DLD1 (cell line): Measurements from ENCODE around the gene KPNA6.
"Not testable (repeated sequence)": the region's sequence is repeated elsewhere in the genome, so short reads cannot be mapped to it uniquely, and the experiment has no call there.

Source experiments
- in situ Hi-C: cut with HindIII; loops from 2 replicates; pipeline ENCODE4 v1.10.0; 2017; ENCODE audit warnings: low sequenced_read_pairs

The KPNA6 gene

DNA sequence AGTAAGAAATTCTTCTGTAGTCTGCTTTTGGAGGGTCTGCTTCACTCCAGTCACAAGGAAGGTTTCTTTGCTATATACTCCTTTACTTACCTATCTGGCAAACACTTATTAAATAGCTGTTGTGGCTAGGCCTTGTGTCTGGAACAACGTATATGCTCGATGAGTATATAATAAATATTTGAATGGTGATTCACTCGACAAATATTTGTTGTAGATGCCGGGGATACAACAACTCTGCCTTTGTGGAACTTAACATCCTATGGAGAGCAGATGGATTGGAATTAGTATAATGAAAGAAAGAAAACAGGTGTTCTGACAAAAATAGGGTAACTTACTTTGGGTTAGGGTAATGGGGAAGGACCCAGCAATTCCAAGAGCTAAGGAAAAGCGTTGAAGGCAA lies 31.1 kb downstream of the KPNA6 start:
- in situ Hi-C loops = no loop called here

DNA sequence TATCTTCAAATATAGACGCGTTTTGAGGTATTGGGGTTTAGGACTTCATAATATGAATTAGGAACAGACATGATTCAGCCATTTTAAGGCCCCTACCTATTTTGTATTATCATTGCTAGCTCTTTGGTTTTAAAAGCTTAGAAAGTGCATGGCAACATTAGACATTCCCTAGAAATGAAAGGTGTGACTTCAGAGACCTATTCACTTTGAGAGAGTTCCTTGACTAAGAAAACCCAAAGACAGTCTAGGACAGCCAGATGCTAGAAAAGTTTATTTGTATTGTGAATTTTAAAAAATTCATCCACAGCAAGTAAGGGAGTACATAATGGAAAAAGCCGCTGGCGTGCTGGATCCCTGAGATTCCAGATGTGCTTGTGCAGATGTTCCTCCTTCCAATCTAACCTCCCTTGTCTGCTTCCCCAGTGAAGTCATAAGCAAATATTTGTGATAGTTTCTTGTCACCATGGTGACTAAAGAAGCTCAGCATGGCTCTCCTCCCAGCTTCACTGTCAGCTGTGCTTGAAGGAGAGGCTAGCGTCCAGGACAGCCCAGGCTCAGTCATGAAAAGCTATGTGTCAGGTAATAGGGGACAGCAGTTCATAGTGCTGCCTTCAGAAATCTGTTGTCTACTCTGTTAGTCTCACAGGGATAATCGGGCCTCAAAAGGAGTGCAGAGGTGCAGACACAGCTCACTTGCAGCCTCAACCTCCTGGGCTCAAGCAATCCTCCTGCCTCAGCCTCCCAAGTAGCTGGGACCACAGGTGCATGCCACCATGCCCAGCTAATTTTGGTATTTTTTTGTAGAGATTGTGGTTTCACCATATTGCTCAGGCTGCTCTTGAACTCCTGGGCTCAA lies 34.8 kb downstream of the KPNA6 start:
- in situ Hi-C loops = no loop called here

DNA sequence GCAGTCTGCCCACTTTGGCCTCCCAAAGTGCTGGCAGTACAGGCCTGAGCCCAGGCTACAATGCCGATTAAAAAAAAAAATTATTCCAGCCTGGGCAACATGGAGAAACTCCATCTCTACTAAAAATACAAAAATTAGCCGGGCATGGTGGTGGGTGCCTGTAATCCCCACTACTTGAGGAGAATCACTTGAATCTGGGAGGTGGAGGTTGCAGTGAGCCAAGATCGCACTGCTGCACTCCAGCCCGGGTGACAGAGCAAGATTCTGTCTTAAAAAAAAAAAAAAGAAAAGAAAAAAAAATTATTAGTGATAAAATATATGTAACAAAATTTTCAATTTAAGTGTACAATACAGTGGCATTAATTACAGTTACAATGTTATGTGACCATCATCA lies 35.4 kb downstream of the KPNA6 start:
- in situ Hi-C loops = not testable (repeated sequence)

DNA sequence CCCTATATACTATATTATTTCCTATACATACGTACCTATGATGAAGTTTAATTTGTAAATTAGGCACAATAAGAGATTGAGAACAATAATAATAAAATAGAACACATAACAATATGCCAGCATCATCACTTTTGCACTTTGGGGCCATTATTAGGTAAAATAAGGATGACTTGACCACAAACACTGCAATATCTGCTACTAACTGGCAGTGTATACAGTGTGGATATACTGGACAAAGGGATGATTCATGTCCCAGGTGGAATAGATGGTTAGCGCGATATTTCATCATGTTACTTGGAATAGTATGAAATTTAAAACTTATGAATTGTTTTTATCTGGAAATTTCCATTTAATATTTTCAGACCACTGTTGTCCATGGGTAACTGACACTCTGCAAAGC lies 36.2 kb downstream of the KPNA6 start:
- in situ Hi-C loops = no loop called here

DNA sequence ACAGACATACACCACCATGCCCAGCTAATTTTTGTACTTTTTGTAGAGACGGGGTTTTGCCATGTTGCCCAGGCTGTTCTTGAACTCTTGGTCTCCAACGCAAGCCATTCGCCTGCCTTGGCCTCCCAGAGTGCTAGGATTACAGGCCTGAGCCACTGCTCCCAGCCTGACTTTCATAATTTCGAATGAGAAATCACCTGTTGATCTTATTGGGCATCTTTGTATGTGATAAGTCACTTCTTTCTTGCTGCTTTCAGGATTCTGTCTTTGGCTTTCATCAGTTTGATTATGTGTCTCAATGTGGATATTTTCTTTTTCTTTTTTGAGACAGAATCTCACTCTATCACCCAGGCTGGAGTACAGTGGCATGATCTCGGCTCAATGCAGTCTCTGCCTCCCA lies 39.9 kb downstream of the KPNA6 start:
- in situ Hi-C loops = not testable (repeated sequence)

DNA sequence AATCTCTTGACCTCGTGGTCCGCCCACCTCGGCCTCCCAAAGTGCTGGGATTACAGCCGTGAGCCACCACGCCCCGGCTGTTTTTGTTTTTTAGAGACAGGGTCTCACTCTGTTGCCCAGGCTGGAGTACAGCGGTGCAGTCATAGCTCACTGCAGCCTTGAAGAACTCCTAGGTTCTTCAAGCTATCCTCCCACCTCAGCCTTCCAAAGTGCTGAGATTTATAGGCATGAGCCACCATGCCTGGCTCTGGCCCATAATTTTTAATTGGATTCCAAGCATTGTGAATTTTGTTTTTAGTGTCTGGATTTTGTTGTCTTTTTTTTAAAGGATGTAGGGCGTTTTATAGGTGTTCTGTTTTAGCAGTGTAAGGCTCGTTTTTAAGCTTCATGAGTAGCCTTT lies 43.0 kb downstream of the KPNA6 start:
- in situ Hi-C loops = no loop called here

DNA sequence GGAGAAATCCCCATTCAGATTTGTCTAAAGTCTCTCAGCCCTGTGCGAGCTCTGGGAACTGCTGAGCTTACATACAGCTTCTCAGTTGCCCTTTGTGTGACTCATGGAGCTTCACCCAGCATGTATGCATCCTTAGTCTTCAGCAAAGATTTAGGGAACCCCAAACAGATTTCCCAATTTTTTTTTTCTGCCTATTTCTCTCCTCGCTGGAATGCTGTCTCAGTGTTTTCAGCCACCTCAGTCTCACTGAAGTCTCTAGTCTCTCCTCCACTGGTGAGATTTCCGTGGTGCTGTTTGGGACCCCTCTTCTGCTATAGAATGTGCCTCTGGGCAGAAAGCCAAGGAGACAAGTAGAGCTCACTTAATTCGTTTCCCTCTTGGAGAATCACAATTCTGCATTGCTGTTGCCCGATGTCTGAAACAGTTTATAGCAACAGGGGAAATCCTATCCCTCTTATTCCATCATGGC lies 43.5 kb downstream of the KPNA6 start:
- in situ Hi-C loops = no loop called here

DNA sequence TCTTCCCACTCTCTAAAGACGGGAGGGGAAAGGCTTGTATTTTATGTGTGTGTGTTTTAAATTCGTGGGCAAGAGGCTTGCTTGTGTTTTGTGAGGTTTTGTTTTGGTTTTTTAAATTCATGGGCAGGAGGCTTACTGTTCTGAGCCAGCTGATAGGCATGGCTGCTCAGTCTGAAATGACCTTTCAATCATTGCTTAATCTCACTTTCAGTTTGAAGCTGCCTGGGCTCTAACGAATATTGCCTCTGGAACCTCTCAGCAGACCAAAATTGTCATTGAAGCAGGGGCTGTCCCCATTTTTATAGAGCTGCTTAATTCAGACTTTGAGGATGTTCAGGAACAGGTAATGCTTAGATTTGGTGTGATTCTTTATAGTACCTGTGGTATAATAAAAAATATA lies 51.3 kb downstream of the KPNA6 start:
- in situ Hi-C loops = no loop called here

DNA sequence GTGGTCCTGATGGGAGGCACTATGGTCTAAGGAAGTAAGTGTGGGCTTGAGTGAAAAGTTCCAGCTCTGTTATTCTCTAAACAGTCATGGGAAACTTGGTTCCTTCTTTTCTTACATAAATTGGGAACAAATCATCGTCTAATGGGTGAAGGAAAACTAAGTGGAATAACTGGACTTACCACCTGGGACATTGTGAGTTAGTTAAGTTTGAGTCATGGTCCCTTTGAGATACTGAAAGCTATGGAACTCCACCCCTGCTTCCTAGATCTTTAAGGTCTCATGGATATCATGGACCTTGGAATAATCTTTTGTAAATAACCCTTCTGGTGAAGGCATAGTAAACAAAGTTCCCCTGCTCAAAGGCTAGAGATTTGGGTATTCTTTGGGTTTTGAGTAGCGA lies 55.5 kb downstream of the KPNA6 start:
- in situ Hi-C loops = no loop called here

DNA sequence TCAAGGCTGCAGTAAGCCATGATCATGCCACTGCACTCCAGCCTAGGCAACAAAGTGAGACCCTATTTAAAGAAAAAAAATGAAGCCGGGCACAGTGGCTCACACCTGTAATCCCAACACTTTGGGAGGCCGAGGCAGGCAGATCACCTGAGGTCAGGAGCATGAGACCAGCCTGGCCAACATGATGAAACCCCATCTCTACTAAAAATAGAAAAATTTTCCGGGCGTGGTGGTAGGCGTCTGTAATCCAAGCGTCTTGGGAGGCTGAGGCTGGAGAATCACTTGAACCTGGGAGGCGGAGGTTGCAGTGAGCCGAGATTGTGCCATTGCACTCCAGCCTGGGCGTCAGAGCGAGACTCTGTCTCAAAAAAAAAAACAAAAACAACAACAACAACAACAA lies 57.8 kb downstream of the KPNA6 start:
- in situ Hi-C loops = not testable (repeated sequence)

DNA sequence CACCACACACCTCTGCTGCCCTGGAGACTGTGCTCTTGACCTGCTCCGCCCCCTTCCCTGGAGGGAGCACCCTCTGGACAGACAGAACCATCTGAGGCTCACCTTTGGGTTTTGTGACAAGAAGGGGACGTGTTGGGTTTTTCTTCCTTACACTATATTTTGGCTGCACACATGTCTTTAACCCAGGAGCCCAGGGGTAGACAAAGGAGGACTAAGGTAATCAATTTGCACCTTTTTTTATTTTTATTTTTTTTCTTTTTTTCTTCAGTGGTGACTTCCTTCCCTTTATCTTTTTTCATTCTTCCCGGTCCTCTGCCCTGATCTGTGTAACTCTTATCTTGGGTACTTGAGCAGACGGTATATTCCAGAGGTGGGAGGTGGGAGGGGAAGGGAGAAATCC lies 63.1 kb downstream of the KPNA6 start:
- in situ Hi-C loops = no loop called here

DNA sequence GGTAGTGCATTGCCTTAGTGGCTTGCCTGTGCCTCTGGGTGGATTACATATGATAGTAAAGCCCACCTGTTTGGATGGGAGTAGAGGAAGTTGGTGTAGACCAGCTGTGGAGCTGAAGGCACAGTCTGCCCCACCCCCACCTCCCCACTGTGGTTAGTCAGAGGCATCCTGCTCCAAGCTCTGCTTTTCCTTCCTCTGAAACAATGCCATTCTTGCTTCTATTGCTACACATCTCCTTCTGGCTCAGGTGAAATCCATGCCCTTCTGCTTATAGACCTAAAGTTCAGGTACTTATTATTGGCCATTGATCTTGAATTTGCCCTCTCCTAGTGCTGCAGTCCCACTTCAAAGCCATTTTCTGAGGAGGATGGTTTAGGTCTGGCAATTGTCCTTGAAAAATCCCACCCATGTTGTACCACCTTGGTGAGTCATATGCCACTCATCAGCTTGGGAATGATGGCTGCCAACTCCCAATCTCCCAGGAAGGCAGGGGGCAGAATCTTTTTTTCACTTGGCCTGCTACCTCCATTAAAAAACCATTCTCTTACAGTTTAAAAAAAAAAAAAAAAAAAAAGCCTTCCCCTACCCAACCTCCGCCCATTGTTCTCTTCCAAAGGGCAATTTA lies 64.9 kb downstream of the KPNA6 start:
- in situ Hi-C loops = no loop called here

DNA sequence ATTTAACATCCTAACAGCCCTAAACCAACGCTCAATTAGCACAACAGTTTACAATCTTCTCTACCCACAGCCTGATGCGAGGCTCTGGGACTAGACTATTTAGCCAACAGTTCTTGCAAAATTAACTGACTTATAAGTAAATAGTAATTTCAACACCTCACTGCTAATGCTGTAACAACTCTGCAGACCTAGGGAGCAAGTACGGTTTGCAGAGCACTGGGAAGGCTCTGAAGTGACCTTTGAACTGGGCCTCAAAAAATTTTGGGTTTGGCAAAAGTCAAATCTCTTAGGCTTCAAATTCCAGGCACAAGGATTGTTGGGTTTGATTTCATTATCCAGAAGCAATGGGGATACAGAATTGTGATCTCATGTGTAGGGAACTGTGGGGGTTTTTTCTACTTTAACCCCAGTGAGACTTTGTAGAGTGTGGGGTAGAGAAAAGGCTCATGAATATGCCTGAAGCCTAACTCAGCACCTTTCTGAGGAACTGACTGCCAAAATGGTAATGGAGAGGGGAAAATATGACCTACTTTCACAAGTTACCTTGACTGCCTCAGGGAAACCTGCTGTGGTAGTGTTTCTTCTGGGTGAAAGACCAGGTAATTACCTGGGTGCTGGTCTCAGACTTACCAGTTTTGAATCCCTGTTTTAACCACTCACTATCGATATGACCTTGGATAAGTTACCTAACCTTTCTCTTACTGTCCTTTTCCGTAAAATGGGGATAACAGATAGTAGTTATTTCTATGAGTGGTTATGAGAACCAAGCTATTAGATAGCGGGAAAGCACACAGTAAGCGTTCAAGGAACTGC lies 70.7 kb downstream of the KPNA6 start:
- in situ Hi-C loops = no loop called here

DNA sequence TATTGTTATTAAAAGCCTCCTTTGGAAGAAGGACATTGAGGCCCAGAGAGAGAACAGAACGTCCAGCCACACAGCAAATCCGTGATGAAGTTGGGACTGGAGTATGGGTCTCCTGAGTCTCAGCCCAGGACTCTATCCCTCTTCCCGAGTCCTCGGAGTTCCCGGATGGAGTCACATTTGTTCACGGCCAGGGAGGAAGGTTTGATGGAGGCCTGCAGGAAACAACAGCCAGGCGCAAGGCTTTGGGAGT lies 71.3 kb downstream of the KPNA6 start:
- in situ Hi-C loops = no loop called here

DNA sequence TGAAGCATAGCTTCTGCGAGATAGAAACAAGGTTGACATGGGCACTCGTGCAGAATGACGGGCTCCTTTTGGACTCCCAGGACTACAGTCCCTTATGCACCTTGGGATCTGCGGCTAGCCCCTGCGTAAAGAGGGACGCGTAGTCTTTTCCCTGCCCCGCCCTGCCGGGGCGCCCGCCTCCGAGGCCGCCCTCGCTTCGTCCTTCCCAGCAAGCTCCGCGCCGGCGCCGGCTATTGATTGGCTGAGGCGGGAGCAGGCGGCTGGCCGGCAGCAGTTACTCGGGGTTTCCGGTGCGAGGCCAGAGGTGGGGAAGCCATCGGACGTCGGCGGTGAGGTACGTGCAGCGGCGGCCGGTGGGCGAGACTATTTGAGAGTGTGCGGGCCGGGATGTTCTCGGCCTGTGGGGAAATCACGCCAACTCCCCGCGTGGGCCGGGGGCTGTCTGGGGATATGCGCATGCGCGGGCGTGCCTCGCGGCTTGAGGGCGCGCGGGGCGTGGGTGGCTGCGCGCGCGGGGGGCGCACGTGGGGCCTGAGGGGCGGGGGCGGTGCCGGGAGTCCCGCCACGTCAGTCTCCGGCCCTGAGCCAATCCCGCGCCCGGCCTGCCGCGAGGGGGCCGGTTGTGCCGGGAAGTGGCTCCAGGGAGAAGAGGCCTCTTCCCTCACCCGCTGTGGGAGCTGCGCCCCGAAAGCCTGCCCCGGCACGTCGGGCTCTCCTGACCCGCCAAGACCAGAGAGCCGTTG lies 71.8 kb downstream of the KPNA6 start, which contains the start of gene TXLNA:
TXLNA (plus strand) TSS at position 233 of the 743 bp plus-strand sequence. CDS start 671 bp downstream, outside the sequence.
- in situ Hi-C loops = no loop called here

DNA sequence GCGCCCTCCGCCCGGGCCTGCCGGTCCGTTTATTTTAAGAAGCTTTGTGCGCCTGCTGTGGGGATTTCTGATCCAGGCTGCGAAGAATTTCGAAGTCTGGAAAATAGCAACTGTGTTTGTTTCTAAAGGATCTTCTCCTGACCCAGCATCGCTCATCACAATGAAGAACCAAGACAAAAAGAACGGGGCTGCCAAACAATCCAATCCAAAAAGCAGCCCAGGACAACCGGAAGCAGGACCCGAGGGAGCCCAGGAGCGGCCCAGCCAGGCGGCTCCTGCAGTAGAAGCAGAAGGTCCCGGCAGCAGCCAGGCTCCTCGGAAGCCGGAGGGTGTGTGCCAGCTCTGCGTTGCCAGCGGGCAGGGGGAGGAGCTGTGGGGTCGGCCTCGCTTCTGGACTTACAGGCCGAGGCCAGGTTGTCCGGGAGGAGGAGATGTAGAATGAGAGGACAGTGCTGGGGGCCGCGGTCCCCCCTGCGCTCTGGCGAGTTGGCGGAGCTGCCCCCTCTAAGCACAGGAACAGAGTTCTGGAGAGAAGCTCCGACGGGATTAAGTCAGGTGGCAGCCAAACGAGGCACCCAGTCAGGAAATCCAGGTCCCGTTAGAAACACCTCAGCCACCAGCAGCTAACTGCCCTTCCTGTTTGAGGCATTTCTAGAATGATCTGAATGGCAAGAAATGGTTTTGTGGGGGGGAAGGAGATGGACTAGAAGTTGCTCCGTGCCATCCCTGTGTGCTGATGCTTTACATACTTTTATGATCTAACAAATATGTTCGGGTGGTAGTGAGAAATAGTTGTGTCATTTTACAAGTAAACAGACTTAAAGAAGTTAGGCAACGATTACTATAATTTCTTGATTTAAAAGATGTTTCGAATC lies 72.6 kb downstream of the KPNA6 start:
- in situ Hi-C loops = no loop called here

DNA sequence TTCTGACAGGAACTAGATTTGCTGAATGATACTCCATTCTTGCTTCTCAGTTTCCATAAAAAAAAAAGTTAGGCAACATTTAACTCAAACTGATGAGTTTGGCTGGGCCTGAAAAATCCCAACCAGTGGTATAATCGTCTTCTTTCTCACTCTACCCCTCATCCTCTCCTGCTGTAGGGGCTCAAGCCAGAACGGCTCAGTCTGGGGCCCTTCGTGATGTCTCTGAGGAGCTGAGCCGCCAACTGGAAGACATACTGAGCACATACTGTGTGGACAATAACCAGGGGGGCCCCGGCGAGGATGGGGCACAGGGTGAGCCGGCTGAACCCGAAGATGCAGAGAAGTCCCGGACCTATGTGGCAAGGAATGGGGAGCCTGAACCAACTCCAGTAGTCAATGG lies 73.2 kb downstream of the KPNA6 start:
- in situ Hi-C loops = no loop called here

DNA sequence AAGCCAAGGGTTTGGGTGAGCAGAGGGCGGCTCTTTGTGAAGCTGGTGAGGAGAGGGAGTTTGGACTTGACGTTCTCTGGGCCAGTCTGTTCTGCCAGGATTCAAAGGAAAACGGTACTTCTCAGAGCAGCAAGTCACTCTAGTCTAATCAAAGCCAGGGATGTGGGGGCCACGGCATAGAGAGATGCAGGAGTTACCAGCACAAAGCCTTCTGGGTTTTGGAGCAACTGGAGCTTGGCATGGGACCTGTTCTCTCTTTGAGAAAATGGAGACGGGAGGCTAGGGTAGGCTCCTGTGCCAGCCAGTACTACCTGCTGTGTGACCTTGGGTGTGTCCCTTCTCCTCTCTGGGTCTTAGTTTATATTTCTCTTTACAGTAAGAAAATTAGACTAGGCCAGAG lies 73.7 kb downstream of the KPNA6 start:
- in situ Hi-C loops = no loop called here

DNA sequence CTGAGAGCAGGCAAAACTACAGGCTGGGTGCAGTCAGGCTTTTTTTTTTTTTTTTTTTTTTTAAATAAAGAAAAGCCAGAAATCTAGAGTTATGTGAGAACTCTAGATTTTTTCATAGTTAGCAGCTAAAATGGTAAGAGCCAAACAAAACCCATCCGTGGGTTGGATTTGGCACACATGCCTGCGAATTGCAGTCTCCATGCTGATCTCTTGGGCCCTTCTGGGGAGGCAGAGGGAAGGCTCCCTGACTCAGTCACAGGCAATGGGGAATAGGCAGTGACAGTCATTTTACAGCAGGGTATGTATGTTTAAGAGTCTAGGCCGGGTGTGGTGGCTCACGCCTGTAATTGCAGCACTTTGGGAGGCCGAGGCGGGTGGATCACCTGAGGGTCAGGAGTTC lies 74.2 kb downstream of the KPNA6 start:
- in situ Hi-C loops = no loop called here

DNA sequence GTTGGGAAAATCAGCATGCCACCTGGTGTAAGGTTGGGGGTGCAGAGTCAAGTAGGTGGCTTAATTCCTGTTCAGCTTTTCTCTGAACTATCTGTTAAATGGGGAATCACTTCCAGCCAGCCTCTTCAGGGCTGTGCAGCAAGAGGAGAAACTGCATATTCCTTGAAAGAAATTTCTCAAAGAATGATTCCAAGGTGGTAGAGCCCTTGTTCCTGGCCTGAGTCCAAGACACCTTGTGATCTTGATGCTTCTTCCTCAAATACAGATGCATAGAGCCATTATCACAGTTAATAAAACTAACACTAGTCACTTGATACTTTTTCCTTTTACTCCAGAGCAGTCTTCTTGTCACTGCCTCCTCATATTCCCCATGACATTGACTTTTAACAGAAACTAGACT lies 76.8 kb downstream of the KPNA6 start:
- in situ Hi-C loops = no loop called here
